Fibroblast of peridontal ligament (primary cell): Measurements from ENCODE around the gene MELTF.
"Not testable (repeated sequence)": the region's sequence is repeated elsewhere in the genome, so short reads cannot be mapped to it uniquely, and the experiment has no call there.

Experiments used
- DNase-seq: peaks from one replicate; pipeline ENCODE4 v3.0.0-alpha.2; 2010; ENCODE audit errors: extremely low read depth

Gene MELTF

GRCh38 chr3:197029511-197030167, at the start of gene MELTF:
Gene MELTF (minus strand): TSS chr3:197029817. CDS start chr3:197029702, 115 bp downstream.
- DNase-seq: peak; percentile 42

- no peak for DNase-seq
These were observed 46.8 kb upstream of the MELTF start for GRCh38 chr3:197076415-197076814.

GRCh38 chr3:197068077-197068476, 38.5 kb upstream of the MELTF start:
- no peak for DNase-seq

GRCh38 chr3:197064771-197065170, 35.2 kb upstream of the MELTF start:
- no peak for DNase-seq

GRCh38 chr3:197062446-197062845, 32.8 kb upstream of the MELTF start:
- DNase-seq: no peak

GRCh38 chr3:197051637-197052036, 22.0 kb upstream of the MELTF start:
- not testable (repeated sequence) for DNase-seq

- no peak for DNase-seq
These were observed 20.9 kb upstream of the MELTF start for GRCh38 chr3:197050511-197050910.

GRCh38 chr3:197042539-197042938, 12.9 kb upstream of the MELTF start:
- DNase-seq: no peak

GRCh38 chr3:197041875-197042488, 12.4 kb upstream of the MELTF start:
- DNase-seq: peak; percentile 35

GRCh38 chr3:197040658-197041057, 11.0 kb upstream of the MELTF start:
- no peak for DNase-seq

GRCh38 chr3:197038679-197039462, 9.3 kb upstream of the MELTF start:
- no peak for DNase-seq

- DNase-seq: no peak
These were observed 6.0 kb upstream of the MELTF start for GRCh38 chr3:197035577-197035976.

GRCh38 chr3:197034778-197035177, 5.2 kb upstream of the MELTF start:
- not testable (repeated sequence) for DNase-seq

GRCh38 chr3:197033764-197034163, 4.1 kb upstream of the MELTF start:
- DNase-seq: not testable (repeated sequence)

- peak; percentile 99 for DNase-seq
These were observed 2.0 kb upstream of the MELTF start for GRCh38 chr3:197031315-197032285.

- DNase-seq: no peak
These were observed 1.0 kb upstream of the MELTF start for GRCh38 chr3:197030379-197031314.

- no peak for DNase-seq
These were observed 698 bp downstream of the MELTF start for GRCh38 chr3:197028728-197029510.

GRCh38 chr3:197027896-197028727, 1.5 kb downstream of the MELTF start:
- DNase-seq: no peak
